ENCODE measurements around the gene OR4F15.
"Not testable (repeated sequence)": the region's sequence is repeated elsewhere in the genome, so short reads cannot be mapped to it uniquely, and the experiment has no call there.

The OR4F15 gene

GRCh38 chr15:101811902-101812301 lies at the start of gene OR4F15:
OR4F15 (plus strand) TSS chr15:101812202; CDS start chr15:101818187, 5,985 bp downstream.
- DNase-seq (ENCODE audit: extremely low read depth, low read depth) = no peak
- no peak for TF ChIP-seq CTCF (IDR thresholded peaks at IDR 0.05; ENCODE audit: low read depth, low read length)

- DNase-seq (ENCODE audit: extremely low read depth, low read depth) = not testable (repeated sequence)
Observed at GRCh38 chr15:101764669-101765339, 47.2 kb upstream of the OR4F15 start.

- DNase-seq (ENCODE audit: extremely low read depth, low read depth) = not testable (repeated sequence)
Observed at GRCh38 chr15:101765340-101765671, 46.7 kb upstream of the OR4F15 start.

GRCh38 chr15:101765772-101766456 lies 46.1 kb upstream of the OR4F15 start:
- no peak for TF ChIP-seq CTCF (IDR thresholded peaks at IDR 0.05; ENCODE audit: low read depth, low read length)

GRCh38 chr15:101767083-101767640 lies 44.8 kb upstream of the OR4F15 start:
- DNase-seq (ENCODE audit: extremely low read depth, low read depth) = not testable (repeated sequence)

More at GRCh38 chr15:101765772-101766456, 46.1 kb upstream of the OR4F15 start:
- no peak for DNase-seq (ENCODE audit: extremely low read depth, low read depth)

- DNase-seq (ENCODE audit: extremely low read depth, low read depth) = no peak
- TF ChIP-seq CTCF (IDR thresholded peaks at IDR 0.05; ENCODE audit: low read depth, low read length) = no peak
Observed at GRCh38 chr15:101772921-101773320, 39.1 kb upstream of the OR4F15 start.

- TF ChIP-seq CTCF (IDR thresholded peaks at IDR 0.05; ENCODE audit: low read depth, low read length) = no peak; the same call in 1 of the 2 replicates
- DNase-seq (ENCODE audit: extremely low read depth, low read depth) = no peak
Observed at GRCh38 chr15:101773496-101774100, 38.4 kb upstream of the OR4F15 start.

GRCh38 chr15:101775136-101775535 lies 36.9 kb upstream of the OR4F15 start:
- DNase-seq (ENCODE audit: extremely low read depth, low read depth) = no peak
- TF ChIP-seq CTCF (IDR thresholded peaks at IDR 0.05; ENCODE audit: low read depth, low read length) = no peak

- not testable (repeated sequence) for DNase-seq (ENCODE audit: extremely low read depth, low read depth)
Observed at GRCh38 chr15:101778576-101778975, 33.4 kb upstream of the OR4F15 start.

GRCh38 chr15:101780225-101780624 lies 31.8 kb upstream of the OR4F15 start:
- DNase-seq (ENCODE audit: extremely low read depth, low read depth) = not testable (repeated sequence)
